Measurements from ENCODE around the gene ST7L.
A peak's percentile ranks its signal among the peaks of the same experiment; 100 is the strongest.
"Not testable (repeated sequence)": the region's sequence is repeated elsewhere in the genome, so short reads cannot be mapped to it uniquely, and the experiment has no call there.

The ST7L gene

GRCh38 chr1:112626887-112627286, 7.9 kb upstream of the ST7L start:
- ATAC-seq = no peak
- TF ChIP-seq SNAI2 (CRISPR knock-in tag; IDR thresholded peaks at IDR 0.05) = no peak
- TF ChIP-seq OSR1 (CRISPR knock-in tag; IDR thresholded peaks at IDR 0.05) = no peak
- TF ChIP-seq ESRRG (CRISPR knock-in tag; IDR thresholded peaks at IDR 0.05) = no peak
- TF ChIP-seq ZFP30 (CRISPR knock-in tag; IDR thresholded peaks at IDR 0.05) = no peak
- TF ChIP-seq TCF4 (CRISPR knock-in tag; IDR thresholded peaks at IDR 0.05; ENCODE audit: borderline replicate concordance) = no peak

GRCh38 chr1:112626193-112626592, 7.3 kb upstream of the ST7L start:
- TF ChIP-seq BACH2 (CRISPR knock-in tag; IDR thresholded peaks at IDR 0.05; ENCODE audit: borderline replicate concordance) = no peak
- TF ChIP-seq ARNTL (CRISPR knock-in tag; IDR thresholded peaks at IDR 0.05; ENCODE audit: borderline replicate concordance, low read depth) = no peak
- TF ChIP-seq RARB (CRISPR knock-in tag; IDR thresholded peaks at IDR 0.05) = no peak
- TF ChIP-seq OSR1 (CRISPR knock-in tag; IDR thresholded peaks at IDR 0.05) = no peak
- no peak for TF ChIP-seq ZNF565 (CRISPR knock-in tag; conservative IDR thresholded peaks at IDR 0.05; ENCODE audit: low read depth)
- TF ChIP-seq CSDC2 (CRISPR knock-in tag; IDR thresholded peaks at IDR 0.05) = no peak
- TF ChIP-seq CREB5 (CRISPR knock-in tag; IDR thresholded peaks at IDR 0.05; ENCODE audit: low read depth) = no peak
- no peak for TF ChIP-seq ZNF8 (CRISPR knock-in tag; IDR thresholded peaks at IDR 0.05)
- no peak for TF ChIP-seq SNAI2 (CRISPR knock-in tag; IDR thresholded peaks at IDR 0.05)
- no peak for ATAC-seq

- TF ChIP-seq TCF4 (CRISPR knock-in tag; IDR thresholded peaks at IDR 0.05; ENCODE audit: borderline replicate concordance) (no peak), ZFP30 (CRISPR knock-in tag; IDR thresholded peaks at IDR 0.05) (no peak), ISL1 (CRISPR knock-in tag; IDR thresholded peaks at IDR 0.05) (no peak), SNAI2 (CRISPR knock-in tag; IDR thresholded peaks at IDR 0.05) (no peak), CSRNP3 (CRISPR knock-in tag; IDR thresholded peaks at IDR 0.05) (no peak), CSDC2 (CRISPR knock-in tag; IDR thresholded peaks at IDR 0.05) (no peak)
- ATAC-seq = peak; percentile 33; the same call in 2 of the 3 replicates
Observed at GRCh38 chr1:112625696-112626095, 6.8 kb upstream of the ST7L start.

GRCh38 chr1:112624493-112624892, 5.6 kb upstream of the ST7L start:
- not testable (repeated sequence) for ATAC-seq

- no peak for TF ChIP-seq ISL1 (CRISPR knock-in tag; IDR thresholded peaks at IDR 0.05)
- no peak for TF ChIP-seq SNAI2 (CRISPR knock-in tag; IDR thresholded peaks at IDR 0.05)
- TF ChIP-seq POU6F1 (CRISPR knock-in tag; IDR thresholded peaks at IDR 0.05; ENCODE audit: borderline replicate concordance, low read depth) = no peak
- no peak for TF ChIP-seq TOX (CRISPR knock-in tag; IDR thresholded peaks at IDR 0.05; ENCODE audit: borderline replicate concordance)
- no peak for TF ChIP-seq CSRNP3 (CRISPR knock-in tag; IDR thresholded peaks at IDR 0.05)
- TF ChIP-seq BACH2 (CRISPR knock-in tag; IDR thresholded peaks at IDR 0.05; ENCODE audit: borderline replicate concordance) = no peak
- TF ChIP-seq ZNF8 (CRISPR knock-in tag; IDR thresholded peaks at IDR 0.05) = no peak
- no peak for TF ChIP-seq RARB (CRISPR knock-in tag; IDR thresholded peaks at IDR 0.05)
- TF ChIP-seq PPARA (CRISPR knock-in tag; IDR thresholded peaks at IDR 0.05; ENCODE audit: borderline replicate concordance) = no peak
- TF ChIP-seq GLIS3 (CRISPR knock-in tag; IDR thresholded peaks at IDR 0.05) = no peak
- no peak for TF ChIP-seq TSHZ2 (CRISPR knock-in tag; IDR thresholded peaks at IDR 0.05)
- no peak for TF ChIP-seq ZNF70 (CRISPR knock-in tag; IDR thresholded peaks at IDR 0.05)
- TF ChIP-seq CSDC2 (CRISPR knock-in tag; IDR thresholded peaks at IDR 0.05) = no peak
- TF ChIP-seq ARNTL (CRISPR knock-in tag; IDR thresholded peaks at IDR 0.05; ENCODE audit: borderline replicate concordance, low read depth) = no peak
- TF ChIP-seq ZFP3 (CRISPR knock-in tag; IDR thresholded peaks at IDR 0.05) = no peak
- no peak for TF ChIP-seq ZFP30 (CRISPR knock-in tag; IDR thresholded peaks at IDR 0.05)
- no peak for TF ChIP-seq ZC3H10 (CRISPR knock-in tag; IDR thresholded peaks at IDR 0.05)
- no peak for ATAC-seq
Observed at GRCh38 chr1:112620377-112620695, 1.4 kb upstream of the ST7L start.

Data from SK-N-SH treated with all-trans-retinoic acid at 6 μM for 48 hours (cell line).